Hepatocyte (in vitro differentiated cells): Measurements from ENCODE around the gene CPVL. TPM values are rescaled to one million over a fixed set of nuclear protein-coding genes. Genes with fewer than 3 reads are reported as not detected.

Experiments used
- DNase-seq: peaks from one replicate; pipeline ENCODE4 v3.0.0-alpha.2; 2016; ENCODE audit warnings: low spot score
- H2AFZ ChIP-seq: fragments of 200-600 bp; sonication (generic); 2 replicates; pipeline ENCODE4 v1.6.0; 2016; ENCODE audit warnings: antibody characterized with exemption, mild to moderate bottlenecking
- H3K27ac ChIP-seq: fragments of 200-600 bp; sonication (generic); 2 replicates; pipeline ENCODE4 v1.5.1; 2016; ENCODE audit warnings: mild to moderate bottlenecking
- H3K27me3 ChIP-seq: fragments of 200-600 bp; sonication (generic); 2 replicates; pipeline ENCODE4 v1.6.1; 2016
- H3K36me3 ChIP-seq: fragments of 200-600 bp; sonication (generic); replicated peaks from 2 replicates; pipeline ENCODE4 v1.5.1; 2016; ENCODE audit warnings: low read depth; ENCODE audit not compliant: insufficient read depth
- H3K4me1 ChIP-seq: fragments of 200-600 bp; sonication (generic); 2 replicates; pipeline ENCODE4 v1.5.1; 2016; ENCODE audit warnings: mild to moderate bottlenecking, moderate library complexity; ENCODE audit not compliant: insufficient read depth
- H3K4me2 ChIP-seq: fragments of 200-600 bp; sonication (generic); 2 replicates; pipeline ENCODE4 v1.6.0; 2016
- H3K4me3 ChIP-seq: fragments of 200-600 bp; sonication (generic); 2 replicates; pipeline ENCODE4 v1.5.1; 2016; ENCODE audit warnings: mild to moderate bottlenecking
- H3K79me2 ChIP-seq: fragments of 200-600 bp; sonication (generic); 2 replicates; pipeline ENCODE4 v1.6.0; 2017; ENCODE audit warnings: mild to moderate bottlenecking
- H3K9me2 ChIP-seq: fragments of 200-600 bp; sonication (generic); replicated peaks from 2 replicates; pipeline ENCODE4 v1.6.0; 2017; ENCODE audit warnings: mild to moderate bottlenecking; ENCODE audit not compliant: insufficient read depth
- H3K9me3 ChIP-seq: fragments of 200-600 bp; sonication (generic); 2 replicates; pipeline ENCODE4 v1.5.1; 2016; ENCODE audit warnings: low read depth, mild to moderate bottlenecking
- H4K20me1 ChIP-seq: fragments of 200-600 bp; sonication (generic); 2 replicates; pipeline ENCODE4 v1.6.0; 2016; ENCODE audit warnings: mild to moderate bottlenecking; ENCODE audit not compliant: insufficient read depth, poor library complexity, severe bottlenecking
- EZH2 ChIP-seq: fragments of 200-600 bp; sonication (generic); IDR thresholded peaks from 2 replicates; pipeline ENCODE4 v1.6.1; 2016; ENCODE audit warnings: antibody characterized with exemption, mild to moderate bottlenecking, borderline replicate concordance
- EZH2phosphoT487 ChIP-seq: fragments of 200-600 bp; sonication (generic); IDR thresholded peaks from one replicate; pipeline ENCODE4 v1.6.1; 2018; ENCODE audit warnings: antibody characterized with exemption, mild to moderate bottlenecking, low read depth, moderate library complexity; ENCODE audit not compliant: unreplicated experiment, severe bottlenecking
- WGBS: methylation state at CpG from one replicate; pipeline ENCODE4 v1.1.6; 2016; ENCODE audit warnings: low lambda C conversion rate; ENCODE audit errors: missing lambda C conversion rate; 5-methylcytosine and 5-hydroxymethylcytosine counted together
- polyA plus RNA-seq: library from polyadenylated mRNA; unstranded; fragments of >200 nt; fragmentation: Nextera tagmentation; extraction: Ambion mirVana; gene quantifications from 2 replicates; pipeline ENCODE4 v1.2.1, GENCODE V29; 2016
- total RNA-seq: library from RNA; depleted of rRNA; stranded (reverse); fragments of >200 nt; gene quantifications from 2 replicates; pipeline ENCODE4 v1.2.3, GENCODE V29; 2014
- TF ChIP-seq, protein P1 (sequence below): fragments of 200-600 bp; sonication (generic); IDR thresholded peaks from 2 replicates; pipeline ENCODE4 v1.5.1; 2016; ENCODE audit warnings: antibody characterized with exemption, mild to moderate bottlenecking; ENCODE audit not compliant: poor library complexity

The CPVL gene
- total and polyA plus RNA-seq, 2 experiments from 2014 or later = 26.2 to 36.3 TPM

DNA sequence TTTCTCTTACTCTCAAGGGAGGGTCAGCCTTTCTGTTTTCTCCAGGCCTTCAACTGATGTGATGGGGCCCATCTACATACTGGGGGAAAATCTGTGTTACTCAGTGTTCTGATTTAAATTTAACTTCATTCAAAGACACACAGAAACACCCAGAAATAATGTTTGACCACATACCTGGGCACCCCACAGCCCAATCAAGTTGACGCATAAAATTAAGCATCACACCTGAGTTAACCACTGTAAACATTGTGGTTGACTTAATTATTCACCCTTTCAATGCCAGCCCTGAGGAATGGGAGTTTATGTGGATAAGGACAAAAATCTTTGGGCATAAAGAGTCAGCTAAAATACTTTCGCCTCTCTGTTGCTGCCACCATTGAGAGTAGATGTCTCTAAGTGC lies 38.3 kb upstream of the CPVL start:
- no peaks in the 10 kb centered on the region for H3K79me2 ChIP-seq
- H3K4me2 ChIP-seq = no peak overlapping the region
- H3K9me3 ChIP-seq = no peaks in the 10 kb centered on the region
- no peaks in the 10 kb centered on the region for H3K36me3 ChIP-seq
- no peak overlapping the region for H2AFZ ChIP-seq
- H4K20me1 ChIP-seq = no peaks in the 10 kb centered on the region
- TF ChIP-seq EZH2phosphoT487 = no peak
- TF ChIP-seq EZH2 = no peak
- TF ChIP-seq, protein P1, sequence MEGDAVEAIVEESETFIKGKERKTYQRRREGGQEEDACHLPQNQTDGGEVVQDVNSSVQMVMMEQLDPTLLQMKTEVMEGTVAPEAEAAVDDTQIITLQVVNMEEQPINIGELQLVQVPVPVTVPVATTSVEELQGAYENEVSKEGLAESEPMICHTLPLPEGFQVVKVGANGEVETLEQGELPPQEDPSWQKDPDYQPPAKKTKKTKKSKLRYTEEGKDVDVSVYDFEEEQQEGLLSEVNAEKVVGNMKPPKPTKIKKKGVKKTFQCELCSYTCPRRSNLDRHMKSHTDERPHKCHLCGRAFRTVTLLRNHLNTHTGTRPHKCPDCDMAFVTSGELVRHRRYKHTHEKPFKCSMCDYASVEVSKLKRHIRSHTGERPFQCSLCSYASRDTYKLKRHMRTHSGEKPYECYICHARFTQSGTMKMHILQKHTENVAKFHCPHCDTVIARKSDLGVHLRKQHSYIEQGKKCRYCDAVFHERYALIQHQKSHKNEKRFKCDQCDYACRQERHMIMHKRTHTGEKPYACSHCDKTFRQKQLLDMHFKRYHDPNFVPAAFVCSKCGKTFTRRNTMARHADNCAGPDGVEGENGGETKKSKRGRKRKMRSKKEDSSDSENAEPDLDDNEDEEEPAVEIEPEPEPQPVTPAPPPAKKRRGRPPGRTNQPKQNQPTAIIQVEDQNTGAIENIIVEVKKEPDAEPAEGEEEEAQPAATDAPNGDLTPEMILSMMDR = no peak
- no peak overlapping the region for H3K27ac ChIP-seq
- H3K4me1 ChIP-seq = no peaks in the 10 kb centered on the region
- H3K9me2 ChIP-seq = no peaks in the 10 kb centered on the region
- no peak for DNase-seq
- H3K4me3 ChIP-seq = no peak overlapping the region
- 96% methylated on average over 2 of the region's 2 CpGs for WGBS
- no peaks in the 10 kb centered on the region for H3K27me3 ChIP-seq

DNA sequence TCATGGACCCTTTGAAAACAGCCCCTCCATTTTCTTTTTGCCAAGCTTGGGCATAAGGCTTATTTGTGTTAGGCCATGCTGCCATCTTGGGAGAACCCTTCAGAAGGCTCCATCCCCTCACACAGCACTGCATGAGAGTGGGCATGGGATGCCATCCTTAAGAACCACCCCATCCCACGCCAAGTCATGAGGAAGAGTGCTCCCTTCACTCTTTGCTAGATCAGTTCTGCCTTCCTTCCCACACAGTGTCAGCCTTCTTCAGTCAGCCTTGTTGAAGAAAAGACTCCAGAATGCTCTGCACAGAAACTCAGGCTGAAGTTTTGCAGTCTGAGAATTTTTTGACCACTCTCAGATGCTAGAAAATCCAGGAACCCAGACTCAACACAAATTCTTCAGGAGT lies 32.8 kb upstream of the CPVL start:
- WGBS = 0% methylated on average over 1 of the region's 1 CpG
- DNase-seq = no peak
- Histone ChIP-seq H3K27ac (no peak overlapping the region), H3K27me3 (no peaks in the 10 kb centered on the region), H3K9me3 (no peaks in the 10 kb centered on the region), H3K79me2 (no peaks in the 10 kb centered on the region), H2AFZ (no peak overlapping the region), H3K4me1 (no peaks in the 10 kb centered on the region), H4K20me1 (no peaks in the 10 kb centered on the region), H3K4me2 (no peak overlapping the region), H3K9me2 (no peaks in the 10 kb centered on the region), H3K36me3 (no peaks in the 10 kb centered on the region), H3K4me3 (no peak overlapping the region)
- TF ChIP-seq, protein P1 = no peak

DNA sequence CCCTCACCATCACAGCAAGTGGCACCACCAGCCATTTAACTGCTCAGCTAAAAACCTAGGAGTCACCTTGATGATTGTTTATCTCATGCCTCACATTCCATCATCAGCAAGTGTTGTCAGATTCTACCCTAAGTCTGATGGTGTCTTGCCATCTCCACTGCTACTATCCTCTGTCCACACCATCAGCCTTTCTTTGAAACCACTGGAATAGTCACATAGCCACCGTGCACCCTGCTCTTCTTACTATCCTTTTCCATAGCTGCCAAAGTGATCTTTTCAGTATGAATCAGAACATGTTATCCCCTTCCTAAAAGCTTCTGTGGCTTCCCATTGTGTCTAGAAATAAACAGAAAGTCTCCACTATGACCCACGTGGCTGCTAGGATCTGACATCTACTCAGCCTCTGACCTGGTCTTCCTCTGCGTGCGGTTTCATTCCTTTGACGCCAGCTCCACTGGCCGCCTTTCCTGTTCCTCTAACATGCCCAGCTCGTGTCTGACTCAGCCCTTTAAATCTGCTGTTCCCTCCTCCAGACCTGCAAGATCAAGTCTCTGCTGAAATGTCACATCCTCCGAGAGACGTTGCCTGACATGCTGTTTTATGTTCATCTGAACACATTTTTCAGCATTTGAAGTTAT lies 31.7 kb upstream of the CPVL start:
- H3K79me2 ChIP-seq = no peaks in the 10 kb centered on the region
- H3K9me2 ChIP-seq = no peaks in the 10 kb centered on the region
- H2AFZ ChIP-seq = no peak overlapping the region
- no peaks in the 10 kb centered on the region for H4K20me1 ChIP-seq
- peak; percentile 16 for DNase-seq
- H3K9me3 ChIP-seq = no peaks in the 10 kb centered on the region
- TF ChIP-seq, protein P1 = no peak
- no peak for TF ChIP-seq EZH2phosphoT487
- no peak for TF ChIP-seq EZH2
- H3K36me3 ChIP-seq = no peaks in the 10 kb centered on the region
- no peaks in the 10 kb centered on the region for H3K27me3 ChIP-seq
- WGBS = 64% methylated on average over 9 of the region's 9 CpGs
- H3K4me1 ChIP-seq = no peaks in the 10 kb centered on the region
- H3K27ac ChIP-seq = no peak overlapping the region
- no peak overlapping the region for H3K4me3 ChIP-seq
- no peak overlapping the region for H3K4me2 ChIP-seq

DNA sequence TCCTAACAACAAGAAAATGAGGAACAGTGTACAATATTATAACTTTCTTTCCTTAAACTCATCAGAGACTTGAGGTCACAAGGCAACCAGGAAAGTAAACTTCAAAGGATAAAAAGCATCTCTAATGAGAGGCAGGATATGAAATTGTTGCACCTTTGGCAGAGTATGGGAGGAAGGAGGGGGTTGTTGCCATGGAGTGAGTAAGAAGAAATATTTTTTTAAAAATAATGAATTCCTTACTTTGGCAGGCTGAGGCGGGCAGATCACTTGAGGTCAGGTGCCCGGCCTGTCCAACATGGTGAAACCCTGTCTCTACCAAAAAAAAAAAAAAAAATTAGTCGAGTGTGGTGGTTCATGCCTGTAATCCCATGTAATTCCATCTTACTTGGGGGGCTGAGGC lies 27.1 kb upstream of the CPVL start:
- Histone ChIP-seq H3K36me3 (no peaks in the 10 kb centered on the region), H3K4me2 (no peak overlapping the region), H2AFZ (no peak overlapping the region), H3K4me1 (no peaks in the 10 kb centered on the region), H3K27me3 (no peaks in the 10 kb centered on the region), H3K27ac (no peak overlapping the region), H4K20me1 (no peaks in the 10 kb centered on the region), H3K79me2 (no peaks in the 10 kb centered on the region), H3K9me2 (no peaks in the 10 kb centered on the region), H3K9me3 (no peaks in the 10 kb centered on the region), H3K4me3 (no peak overlapping the region)
- 100% methylated on average over 3 of the region's 3 CpGs for WGBS
- TF ChIP-seq EZH2phosphoT487 (no peak), EZH2 (no peak)
- TF ChIP-seq, protein P1 = no peak
- DNase-seq = no peak
